ENCODE measurements around the gene NPHP4. TPM values are rescaled to one million over a fixed set of nuclear protein-coding genes. Genes with fewer than 3 reads are reported as not detected.

Gene NPHP4
- total RNA-seq, 1 experiment from 2014 or later = 16.8 TPM

DNA sequence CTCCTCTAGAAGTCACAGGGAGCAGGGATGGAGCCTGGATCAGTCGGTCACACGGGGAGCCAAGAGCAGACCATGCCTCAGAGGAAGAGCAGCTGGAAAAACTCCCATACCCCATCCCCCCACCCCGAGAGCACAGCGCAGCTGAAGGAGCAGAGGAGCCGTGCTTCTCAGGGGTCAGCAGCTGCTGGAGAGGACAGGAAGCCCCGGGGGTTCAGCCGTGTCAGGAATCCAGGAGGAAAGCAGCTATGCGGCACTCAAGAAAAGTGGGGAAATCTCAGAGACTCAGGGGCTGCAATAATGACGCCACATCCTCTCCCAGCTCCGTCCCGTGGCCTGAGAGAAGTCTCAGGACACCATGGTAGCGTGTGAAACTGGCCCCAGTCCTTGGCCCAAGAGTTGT lies 102.3 kb downstream of the NPHP4 start:
- ChIA-PET CTCF (interaction anchor here (1.5 kb wide), 2 partner anchors 26 to 144 kb away, joined by 3 to 5 read pairs; no protein-coding TSS in a partner anchor), POLR2A (no interaction called here)
- no peak for TF ChIP-seq KAT7 (CRISPR knock-in tag; IDR thresholded peaks at IDR 0.05; ENCODE audit: borderline replicate concordance)
- TF ChIP-seq, protein P1, sequence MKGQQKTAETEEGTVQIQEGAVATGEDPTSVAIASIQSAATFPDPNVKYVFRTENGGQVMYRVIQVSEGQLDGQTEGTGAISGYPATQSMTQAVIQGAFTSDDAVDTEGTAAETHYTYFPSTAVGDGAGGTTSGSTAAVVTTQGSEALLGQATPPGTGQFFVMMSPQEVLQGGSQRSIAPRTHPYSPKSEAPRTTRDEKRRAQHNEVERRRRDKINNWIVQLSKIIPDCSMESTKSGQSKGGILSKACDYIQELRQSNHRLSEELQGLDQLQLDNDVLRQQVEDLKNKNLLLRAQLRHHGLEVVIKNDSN (CRISPR knock-in tag; IDR thresholded peaks at IDR 0.05) = no peak
- TF ChIP-seq, protein P2, sequence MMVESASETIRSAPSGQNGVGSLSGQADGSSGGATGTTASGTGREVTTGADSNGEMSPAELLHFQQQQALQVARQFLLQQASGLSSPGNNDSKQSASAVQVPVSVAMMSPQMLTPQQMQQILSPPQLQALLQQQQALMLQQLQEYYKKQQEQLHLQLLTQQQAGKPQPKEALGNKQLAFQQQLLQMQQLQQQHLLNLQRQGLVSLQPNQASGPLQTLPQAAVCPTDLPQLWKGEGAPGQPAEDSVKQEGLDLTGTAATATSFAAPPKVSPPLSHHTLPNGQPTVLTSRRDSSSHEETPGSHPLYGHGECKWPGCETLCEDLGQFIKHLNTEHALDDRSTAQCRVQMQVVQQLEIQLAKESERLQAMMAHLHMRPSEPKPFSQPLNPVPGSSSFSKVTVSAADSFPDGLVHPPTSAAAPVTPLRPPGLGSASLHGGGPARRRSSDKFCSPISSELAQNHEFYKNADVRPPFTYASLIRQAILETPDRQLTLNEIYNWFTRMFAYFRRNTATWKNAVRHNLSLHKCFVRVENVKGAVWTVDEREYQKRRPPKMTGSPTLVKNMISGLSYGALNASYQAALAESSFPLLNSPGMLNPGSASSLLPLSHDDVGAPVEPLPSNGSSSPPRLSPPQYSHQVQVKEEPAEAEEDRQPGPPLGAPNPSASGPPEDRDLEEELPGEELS (CRISPR knock-in tag; IDR thresholded peaks at IDR 0.05) = no peak
- ATAC-seq (no peak), DNase-seq (ENCODE audit: low spot score) (no peak)
- Mint-ChIP-seq H3K4me1 (no peaks in the 10 kb centered on the region; the same call in 1 of the 2 replicates), H3K9me3 (peaks cover 16% of the 10 kb centered on the region), H3K27ac (no peak overlapping the region), H3K36me3 (peaks cover 11% of the 10 kb centered on the region), H3K27me3 (ENCODE audit: low read depth) (peaks cover 2% of the 10 kb centered on the region; the same call in 1 of the 2 replicates), H3K4me3 (no peak overlapping the region)

DNA sequence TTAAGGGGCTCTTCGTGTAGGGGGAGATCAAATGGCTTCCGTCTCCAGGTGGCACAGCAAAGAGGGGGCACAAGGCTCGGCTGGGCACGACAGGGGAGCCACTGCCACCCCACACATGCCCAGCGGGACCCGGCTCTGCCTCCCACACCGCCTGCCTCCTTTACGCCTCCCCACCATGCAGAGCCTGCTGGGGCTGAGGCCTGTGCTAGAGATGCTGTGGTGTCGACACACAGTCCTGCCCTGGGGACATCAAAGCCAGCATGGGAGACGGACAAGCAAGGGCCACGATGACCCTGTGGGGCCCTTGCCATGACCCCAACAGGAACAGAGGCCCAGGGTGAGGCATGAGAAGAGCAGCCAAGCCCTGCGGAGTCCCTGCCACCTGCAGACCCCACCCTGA lies 102.8 kb downstream of the NPHP4 start:
- no peaks in the 10 kb centered on the region; the same call in 1 of the 2 replicates for H3K4me1 Mint-ChIP-seq
- H3K9me3 Mint-ChIP-seq = peaks cover 11% of the 10 kb centered on the region
- TF ChIP-seq NFATC4 (CRISPR knock-in tag; IDR thresholded peaks at IDR 0.05) = no peak
- TF ChIP-seq NFE2L1 (CRISPR knock-in tag; IDR thresholded peaks at IDR 0.05) = no peak
- no peak for TF ChIP-seq ESRRA (CRISPR knock-in tag; IDR thresholded peaks at IDR 0.05; ENCODE audit: borderline replicate concordance)
- TF ChIP-seq, protein P3, sequence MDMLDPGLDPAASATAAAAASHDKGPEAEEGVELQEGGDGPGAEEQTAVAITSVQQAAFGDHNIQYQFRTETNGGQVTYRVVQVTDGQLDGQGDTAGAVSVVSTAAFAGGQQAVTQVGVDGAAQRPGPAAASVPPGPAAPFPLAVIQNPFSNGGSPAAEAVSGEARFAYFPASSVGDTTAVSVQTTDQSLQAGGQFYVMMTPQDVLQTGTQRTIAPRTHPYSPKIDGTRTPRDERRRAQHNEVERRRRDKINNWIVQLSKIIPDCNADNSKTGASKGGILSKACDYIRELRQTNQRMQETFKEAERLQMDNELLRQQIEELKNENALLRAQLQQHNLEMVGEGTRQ (CRISPR knock-in tag; IDR thresholded peaks at IDR 0.05) = no peak
- TF ChIP-seq ZNF423 (CRISPR knock-in tag; IDR thresholded peaks at IDR 0.05) = no peak
- TF ChIP-seq, protein P4, sequence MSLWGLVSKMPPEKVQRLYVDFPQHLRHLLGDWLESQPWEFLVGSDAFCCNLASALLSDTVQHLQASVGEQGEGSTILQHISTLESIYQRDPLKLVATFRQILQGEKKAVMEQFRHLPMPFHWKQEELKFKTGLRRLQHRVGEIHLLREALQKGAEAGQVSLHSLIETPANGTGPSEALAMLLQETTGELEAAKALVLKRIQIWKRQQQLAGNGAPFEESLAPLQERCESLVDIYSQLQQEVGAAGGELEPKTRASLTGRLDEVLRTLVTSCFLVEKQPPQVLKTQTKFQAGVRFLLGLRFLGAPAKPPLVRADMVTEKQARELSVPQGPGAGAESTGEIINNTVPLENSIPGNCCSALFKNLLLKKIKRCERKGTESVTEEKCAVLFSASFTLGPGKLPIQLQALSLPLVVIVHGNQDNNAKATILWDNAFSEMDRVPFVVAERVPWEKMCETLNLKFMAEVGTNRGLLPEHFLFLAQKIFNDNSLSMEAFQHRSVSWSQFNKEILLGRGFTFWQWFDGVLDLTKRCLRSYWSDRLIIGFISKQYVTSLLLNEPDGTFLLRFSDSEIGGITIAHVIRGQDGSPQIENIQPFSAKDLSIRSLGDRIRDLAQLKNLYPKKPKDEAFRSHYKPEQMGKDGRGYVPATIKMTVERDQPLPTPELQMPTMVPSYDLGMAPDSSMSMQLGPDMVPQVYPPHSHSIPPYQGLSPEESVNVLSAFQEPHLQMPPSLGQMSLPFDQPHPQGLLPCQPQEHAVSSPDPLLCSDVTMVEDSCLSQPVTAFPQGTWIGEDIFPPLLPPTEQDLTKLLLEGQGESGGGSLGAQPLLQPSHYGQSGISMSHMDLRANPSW (CRISPR knock-in tag; conservative IDR thresholded peaks at IDR 0.05; ENCODE audit: low read depth) = no peak
- TF ChIP-seq, protein P5, sequence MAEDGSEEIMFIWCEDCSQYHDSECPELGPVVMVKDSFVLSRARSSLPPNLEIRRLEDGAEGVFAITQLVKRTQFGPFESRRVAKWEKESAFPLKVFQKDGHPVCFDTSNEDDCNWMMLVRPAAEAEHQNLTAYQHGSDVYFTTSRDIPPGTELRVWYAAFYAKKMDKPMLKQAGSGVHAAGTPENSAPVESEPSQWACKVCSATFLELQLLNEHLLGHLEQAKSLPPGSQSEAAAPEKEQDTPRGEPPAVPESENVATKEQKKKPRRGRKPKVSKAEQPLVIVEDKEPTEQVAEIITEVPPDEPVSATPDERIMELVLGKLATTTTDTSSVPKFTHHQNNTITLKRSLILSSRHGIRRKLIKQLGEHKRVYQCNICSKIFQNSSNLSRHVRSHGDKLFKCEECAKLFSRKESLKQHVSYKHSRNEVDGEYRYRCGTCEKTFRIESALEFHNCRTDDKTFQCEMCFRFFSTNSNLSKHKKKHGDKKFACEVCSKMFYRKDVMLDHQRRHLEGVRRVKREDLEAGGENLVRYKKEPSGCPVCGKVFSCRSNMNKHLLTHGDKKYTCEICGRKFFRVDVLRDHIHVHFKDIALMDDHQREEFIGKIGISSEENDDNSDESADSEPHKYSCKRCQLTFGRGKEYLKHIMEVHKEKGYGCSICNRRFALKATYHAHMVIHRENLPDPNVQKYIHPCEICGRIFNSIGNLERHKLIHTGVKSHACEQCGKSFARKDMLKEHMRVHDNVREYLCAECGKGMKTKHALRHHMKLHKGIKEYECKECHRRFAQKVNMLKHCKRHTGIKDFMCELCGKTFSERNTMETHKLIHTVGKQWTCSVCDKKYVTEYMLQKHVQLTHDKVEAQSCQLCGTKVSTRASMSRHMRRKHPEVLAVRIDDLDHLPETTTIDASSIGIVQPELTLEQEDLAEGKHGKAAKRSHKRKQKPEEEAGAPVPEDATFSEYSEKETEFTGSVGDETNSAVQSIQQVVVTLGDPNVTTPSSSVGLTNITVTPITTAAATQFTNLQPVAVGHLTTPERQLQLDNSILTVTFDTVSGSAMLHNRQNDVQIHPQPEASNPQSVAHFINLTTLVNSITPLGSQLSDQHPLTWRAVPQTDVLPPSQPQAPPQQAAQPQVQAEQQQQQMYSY (CRISPR knock-in tag; IDR thresholded peaks at IDR 0.05) = no peak
- no peak for TF ChIP-seq MYBL2 (CRISPR knock-in tag; IDR thresholded peaks at IDR 0.05)
- no peak for TF ChIP-seq CREB1 (CRISPR knock-in tag; IDR thresholded peaks at IDR 0.05)
- TF ChIP-seq, protein P6, sequence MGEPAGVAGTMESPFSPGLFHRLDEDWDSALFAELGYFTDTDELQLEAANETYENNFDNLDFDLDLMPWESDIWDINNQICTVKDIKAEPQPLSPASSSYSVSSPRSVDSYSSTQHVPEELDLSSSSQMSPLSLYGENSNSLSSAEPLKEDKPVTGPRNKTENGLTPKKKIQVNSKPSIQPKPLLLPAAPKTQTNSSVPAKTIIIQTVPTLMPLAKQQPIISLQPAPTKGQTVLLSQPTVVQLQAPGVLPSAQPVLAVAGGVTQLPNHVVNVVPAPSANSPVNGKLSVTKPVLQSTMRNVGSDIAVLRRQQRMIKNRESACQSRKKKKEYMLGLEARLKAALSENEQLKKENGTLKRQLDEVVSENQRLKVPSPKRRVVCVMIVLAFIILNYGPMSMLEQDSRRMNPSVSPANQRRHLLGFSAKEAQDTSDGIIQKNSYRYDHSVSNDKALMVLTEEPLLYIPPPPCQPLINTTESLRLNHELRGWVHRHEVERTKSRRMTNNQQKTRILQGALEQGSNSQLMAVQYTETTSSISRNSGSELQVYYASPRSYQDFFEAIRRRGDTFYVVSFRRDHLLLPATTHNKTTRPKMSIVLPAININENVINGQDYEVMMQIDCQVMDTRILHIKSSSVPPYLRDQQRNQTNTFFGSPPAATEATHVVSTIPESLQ (CRISPR knock-in tag; IDR thresholded peaks at IDR 0.05) = no peak
- TF ChIP-seq FOXK1 (CRISPR knock-in tag; IDR thresholded peaks at IDR 0.05) = no peak
- TF ChIP-seq ETV6 (CRISPR knock-in tag; IDR thresholded peaks at IDR 0.05) = no peak
- TF ChIP-seq, protein P7, sequence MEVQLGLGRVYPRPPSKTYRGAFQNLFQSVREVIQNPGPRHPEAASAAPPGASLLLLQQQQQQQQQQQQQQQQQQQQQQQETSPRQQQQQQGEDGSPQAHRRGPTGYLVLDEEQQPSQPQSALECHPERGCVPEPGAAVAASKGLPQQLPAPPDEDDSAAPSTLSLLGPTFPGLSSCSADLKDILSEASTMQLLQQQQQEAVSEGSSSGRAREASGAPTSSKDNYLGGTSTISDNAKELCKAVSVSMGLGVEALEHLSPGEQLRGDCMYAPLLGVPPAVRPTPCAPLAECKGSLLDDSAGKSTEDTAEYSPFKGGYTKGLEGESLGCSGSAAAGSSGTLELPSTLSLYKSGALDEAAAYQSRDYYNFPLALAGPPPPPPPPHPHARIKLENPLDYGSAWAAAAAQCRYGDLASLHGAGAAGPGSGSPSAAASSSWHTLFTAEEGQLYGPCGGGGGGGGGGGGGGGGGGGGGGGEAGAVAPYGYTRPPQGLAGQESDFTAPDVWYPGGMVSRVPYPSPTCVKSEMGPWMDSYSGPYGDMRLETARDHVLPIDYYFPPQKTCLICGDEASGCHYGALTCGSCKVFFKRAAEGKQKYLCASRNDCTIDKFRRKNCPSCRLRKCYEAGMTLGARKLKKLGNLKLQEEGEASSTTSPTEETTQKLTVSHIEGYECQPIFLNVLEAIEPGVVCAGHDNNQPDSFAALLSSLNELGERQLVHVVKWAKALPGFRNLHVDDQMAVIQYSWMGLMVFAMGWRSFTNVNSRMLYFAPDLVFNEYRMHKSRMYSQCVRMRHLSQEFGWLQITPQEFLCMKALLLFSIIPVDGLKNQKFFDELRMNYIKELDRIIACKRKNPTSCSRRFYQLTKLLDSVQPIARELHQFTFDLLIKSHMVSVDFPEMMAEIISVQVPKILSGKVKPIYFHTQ (CRISPR knock-in tag; IDR thresholded peaks at IDR 0.05) = no peak
- peaks cover 8% of the 10 kb centered on the region for H3K36me3 Mint-ChIP-seq
- CTCF ChIA-PET = interaction anchor here (1.5 kb wide), 2 partner anchors 26 to 144 kb away, joined by 3 to 5 read pairs; no protein-coding TSS in a partner anchor
- peaks cover 2% of the 10 kb centered on the region; the same call in 1 of the 2 replicates for H3K27me3 Mint-ChIP-seq (ENCODE audit: low read depth)
- H3K4me3 Mint-ChIP-seq = no peak overlapping the region
- ATAC-seq (no peak), DNase-seq (ENCODE audit: low spot score) (no peak)
- no peak overlapping the region for H3K27ac Mint-ChIP-seq
- POLR2A ChIA-PET = no interaction called here
